Forelimb muscle (tissue), 1 donor: ENCODE data around the gene GALNT9. TPM values are rescaled to one million over a fixed set of nuclear protein-coding genes. Genes with fewer than 3 reads are reported as not detected.

Experiments used
- DNase-seq: peaks from one replicate; pipeline ENCODE4 v3.0.0-alpha.2; 2013; ENCODE audit warnings: low read depth
- polyA plus RNA-seq: library from polyadenylated mRNA; unstranded; fragments of 120-200 nt; gene quantifications from one replicate; pipeline ENCODE4 v1.2.1, GENCODE V29; 2013; ENCODE audit not compliant: insufficient read length

The GALNT9 gene
- polyA plus RNA-seq, 1 donor = 1.7 TPM

- no peak for DNase-seq
These were observed 112.0 kb downstream of the GALNT9 start for GRCh38 chr12:132217371-132217770.

DNA sequence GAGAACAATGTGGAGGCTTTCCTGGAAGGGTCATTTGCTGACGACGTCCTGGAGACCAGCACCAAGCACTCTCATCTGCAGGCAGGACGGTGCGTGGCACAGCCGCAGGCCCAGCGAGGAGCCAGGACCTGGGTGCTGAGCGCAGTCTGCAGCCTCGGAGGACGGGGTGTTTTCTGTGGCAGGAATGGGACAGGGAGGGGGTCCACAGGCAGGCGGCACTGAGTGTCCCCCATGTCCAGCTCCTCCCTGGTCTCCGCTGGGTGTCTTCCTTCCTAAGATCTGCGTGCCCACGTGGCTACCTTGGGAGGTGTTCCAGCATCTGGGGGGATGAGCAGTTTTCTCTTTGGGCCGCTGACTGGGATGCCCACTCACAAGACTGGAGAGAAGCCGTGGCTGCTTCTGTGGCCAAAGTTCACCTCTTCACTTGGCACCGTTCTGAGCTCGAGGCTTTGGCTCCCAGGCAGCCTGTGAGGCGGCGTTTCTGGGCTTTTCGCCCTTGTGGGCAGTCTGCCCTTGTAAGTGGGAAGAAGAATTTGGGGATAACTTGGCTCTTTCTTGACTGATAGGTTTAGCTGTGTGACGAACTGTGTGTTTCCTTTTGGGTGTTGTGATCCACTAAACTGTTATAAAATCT, 112.9 kb downstream of the GALNT9 start:
- no peak for DNase-seq

DNA sequence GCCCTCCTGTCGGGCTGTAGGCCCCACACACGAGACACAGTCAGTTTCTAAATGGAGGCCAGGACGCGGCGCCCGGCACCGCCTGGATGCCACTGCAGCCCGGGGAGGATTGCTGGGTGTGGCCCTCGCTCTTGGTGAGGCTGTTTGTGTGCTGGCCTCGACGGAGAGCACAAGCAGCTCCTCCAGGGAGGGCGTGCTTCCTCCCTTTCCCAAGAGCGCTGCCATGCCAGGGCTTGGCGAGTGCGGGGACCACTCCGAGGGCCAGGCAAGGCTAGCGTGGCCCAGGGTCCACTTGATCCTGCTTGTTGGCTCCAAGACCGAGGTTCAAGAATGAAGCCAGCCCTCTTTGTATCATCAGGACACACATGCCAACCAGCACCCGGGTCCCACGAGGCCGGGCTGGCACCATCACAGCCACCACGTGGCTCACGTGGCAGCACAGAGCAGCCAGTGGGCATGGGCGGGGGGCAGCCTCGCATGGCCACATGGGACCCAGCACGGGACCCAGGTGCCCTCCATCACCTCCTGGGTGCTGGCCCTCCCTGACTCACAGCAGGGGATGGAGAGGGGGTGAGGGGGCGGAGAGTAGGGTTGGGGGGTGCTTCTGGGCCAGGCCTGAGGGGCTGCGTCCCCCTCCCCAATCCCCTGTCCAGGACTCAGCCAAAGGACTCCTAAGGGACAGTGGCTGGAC, 113.9 kb downstream of the GALNT9 start:
- no peak for DNase-seq

- DNase-seq = no peak
These were observed 114.5 kb downstream of the GALNT9 start for GRCh38 chr12:132214891-132215290.

GRCh38 chr12:132214161-132214476, 115.3 kb downstream of the GALNT9 start:
- no peak for DNase-seq

GRCh38 chr12:132213359-132214160, 115.8 kb downstream of the GALNT9 start:
- DNase-seq = no peak

- DNase-seq = no peak
These were observed 117.6 kb downstream of the GALNT9 start for GRCh38 chr12:132211816-132212215.

GRCh38 chr12:132211326-132211725, 118.1 kb downstream of the GALNT9 start:
- no peak for DNase-seq

GRCh38 chr12:132210223-132211055, 119.0 kb downstream of the GALNT9 start:
- DNase-seq = no peak

- no peak for DNase-seq
These were observed 119.7 kb downstream of the GALNT9 start for GRCh38 chr12:132209619-132210222.

DNA sequence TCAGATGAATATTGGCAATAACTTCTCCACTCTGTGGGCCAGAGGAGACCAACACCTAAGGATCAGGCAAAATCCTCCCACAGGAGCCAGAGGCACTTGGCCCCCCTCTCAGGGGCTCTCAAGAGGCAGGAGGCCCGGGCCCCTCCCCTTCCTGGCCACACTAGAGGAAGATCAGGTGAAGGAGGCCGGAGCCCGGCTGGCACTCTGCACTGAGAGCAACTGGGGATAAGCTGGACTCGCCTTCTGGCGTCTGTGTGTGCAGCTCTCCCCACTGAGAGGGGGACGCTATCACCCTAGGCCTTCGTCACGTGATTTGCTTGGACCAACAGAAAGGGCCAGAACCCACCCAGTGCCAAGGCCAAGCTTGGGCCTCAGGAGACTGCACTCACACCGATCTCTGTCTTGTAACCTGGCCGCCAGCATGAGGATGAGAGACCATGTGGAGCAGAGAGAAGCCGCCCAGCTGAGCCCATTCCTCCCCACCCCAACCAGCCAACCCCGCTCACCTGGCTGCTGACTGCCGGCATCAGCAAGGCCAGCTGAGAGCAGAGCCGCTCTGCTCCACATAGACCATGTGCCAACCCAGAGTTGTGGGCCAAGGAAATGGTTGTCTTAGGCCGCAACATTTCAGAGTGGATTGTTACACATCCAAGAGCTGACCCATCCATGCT, 121.1 kb downstream of the GALNT9 start:
- DNase-seq = no peak

- no peak for DNase-seq
These were observed 122.2 kb downstream of the GALNT9 start for GRCh38 chr12:132207083-132207775.

DNA sequence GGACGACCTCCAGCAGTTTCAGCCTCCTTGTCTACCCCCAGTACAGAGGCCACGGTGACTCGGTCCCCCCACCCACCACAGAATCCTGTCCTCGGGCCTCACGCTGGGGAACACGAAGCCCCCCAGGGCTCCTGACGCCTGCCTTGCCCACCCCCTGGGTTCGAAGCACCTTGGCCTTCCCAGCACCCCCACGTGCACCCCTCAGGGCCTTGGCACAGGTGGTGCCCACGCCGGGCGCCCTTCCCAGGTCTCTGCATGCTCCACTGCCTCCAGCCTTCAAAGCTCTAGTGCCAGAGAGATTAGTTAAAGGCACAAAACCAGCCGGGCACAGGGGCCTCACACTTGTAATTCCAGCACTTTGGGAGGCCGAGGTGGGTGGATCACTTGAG, 123.3 kb downstream of the GALNT9 start:
- no peak for DNase-seq

DNA sequence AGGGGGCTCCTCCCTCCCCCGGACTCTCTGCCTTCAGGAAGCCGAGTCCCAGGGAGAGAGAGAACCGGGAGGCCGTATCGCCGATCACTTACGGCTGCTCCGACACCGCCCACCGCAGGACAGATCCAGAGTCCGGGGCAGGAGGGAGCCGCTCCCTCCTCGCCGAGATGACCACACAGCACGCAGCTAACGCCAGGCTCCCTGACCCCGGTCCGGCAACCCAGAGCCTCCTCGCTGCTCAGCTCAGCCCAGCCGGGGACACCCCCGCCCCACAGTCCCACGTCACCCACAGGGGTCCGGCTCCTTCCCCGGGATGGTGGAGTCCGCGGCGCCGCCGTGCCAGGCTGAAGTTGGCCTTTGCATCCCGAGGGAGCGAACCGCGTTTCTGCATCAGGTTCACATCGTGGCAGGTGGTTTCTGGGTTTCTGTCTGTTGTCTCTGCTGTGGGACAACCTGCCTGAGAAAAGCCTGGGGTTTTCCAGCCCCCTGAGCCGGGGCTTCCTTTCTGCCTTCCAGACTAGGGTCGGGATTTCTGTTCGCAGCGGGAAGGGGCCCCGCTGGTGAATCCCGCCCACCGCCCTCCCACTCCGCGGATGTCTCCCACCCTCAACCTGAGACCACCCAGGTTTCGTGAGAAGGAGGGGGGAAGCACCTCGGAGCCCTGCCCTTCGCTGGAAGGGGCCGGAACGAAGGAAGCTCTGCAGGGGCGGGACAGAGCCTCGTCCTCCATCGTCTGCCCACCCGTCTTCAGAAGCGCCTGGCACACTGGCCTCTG, 123.9 kb downstream of the GALNT9 start:
- DNase-seq = no peak

DNA sequence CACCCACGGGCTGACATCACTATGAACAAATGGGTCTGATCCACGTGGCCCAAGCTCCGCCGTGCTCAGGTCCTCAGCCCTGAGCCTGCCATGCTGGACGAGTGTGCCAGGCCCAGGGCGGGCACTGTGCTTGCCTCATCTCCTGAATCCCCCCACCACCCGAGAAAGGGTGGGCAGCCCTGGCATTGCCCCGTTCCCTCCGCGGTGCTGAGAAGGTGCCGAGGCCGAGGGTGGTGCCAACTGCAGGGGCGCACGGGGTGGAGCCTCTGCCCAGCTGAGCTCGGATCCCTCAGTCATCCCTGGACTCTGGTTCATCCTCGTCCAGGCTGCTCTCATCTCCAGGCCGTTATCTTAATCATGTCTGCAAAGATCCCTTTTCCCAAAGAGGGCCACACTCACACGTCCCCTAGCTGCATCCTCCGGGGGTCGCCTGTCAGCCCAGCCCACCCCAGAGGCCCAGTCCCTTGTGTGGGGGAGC, 124.6 kb downstream of the GALNT9 start:
- DNase-seq = no peak

DNA sequence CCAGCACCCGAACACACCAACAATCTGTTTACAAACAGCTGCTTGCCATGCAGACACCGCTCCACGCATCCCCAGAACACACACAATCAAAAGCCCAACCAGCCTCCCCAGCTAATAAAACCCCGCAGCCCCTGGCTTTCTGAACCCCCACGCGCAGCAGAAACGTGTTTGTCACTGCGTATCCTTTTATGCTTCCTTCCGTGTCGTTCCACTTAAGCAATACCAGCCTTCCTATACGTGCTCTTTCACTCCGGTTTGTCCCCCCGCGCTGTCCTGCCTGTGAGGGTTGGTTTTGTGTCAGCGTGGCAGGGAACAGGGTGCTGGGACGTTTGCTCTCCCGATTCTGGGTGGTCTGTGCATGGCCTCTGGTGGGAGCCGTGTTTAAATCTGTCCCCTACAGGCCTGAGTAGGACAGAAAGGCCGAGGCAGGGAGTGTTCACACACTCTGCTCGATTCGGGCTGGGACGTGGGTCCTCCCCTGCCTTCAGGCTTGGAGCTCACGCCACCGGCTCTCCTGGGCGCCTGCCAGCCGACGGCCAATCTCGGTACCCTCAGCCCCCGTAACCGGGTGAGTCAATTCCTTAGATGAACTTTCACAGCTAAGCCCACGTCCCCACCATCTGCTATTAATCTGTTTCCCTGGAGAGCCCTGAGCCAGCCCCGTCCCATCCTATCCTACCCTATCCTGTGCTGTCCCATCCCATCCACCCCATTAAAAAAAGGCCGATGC, 125.2 kb downstream of the GALNT9 start:
- no peak for DNase-seq

GRCh38 chr12:132202929-132203721, 126.3 kb downstream of the GALNT9 start:
- DNase-seq = no peak
